Neuronal stem cell (in vitro differentiated cells): ENCODE data around the gene RANBP1.

ENCODE experiments used
- DNase-seq: peaks from one replicate; pipeline ENCODE4 v3.0.0-alpha.2; 2013; ENCODE audit warnings: low spot score
- H2AFZ ChIP-seq: one replicate; pipeline ENCODE4 v1.6.1; 2013; ENCODE audit warnings: mild to moderate bottlenecking, low read length, inconsistent platforms
- H2AK5ac ChIP-seq: 2 replicates; pipeline ENCODE4 v1.6.1; 2013; ENCODE audit warnings: low read depth, mild to moderate bottlenecking, inconsistent platforms, low read length, moderate library complexity, mixed read lengths
- H2BK120ac ChIP-seq: 2 replicates; pipeline ENCODE4 v1.6.1; 2013; ENCODE audit warnings: low read depth, mild to moderate bottlenecking, inconsistent platforms, low read length, moderate library complexity, mixed read lengths
- H2BK12ac ChIP-seq: one replicate; pipeline ENCODE4 v1.6.1; 2013; ENCODE audit warnings: low read length, inconsistent platforms
- H2BK15ac ChIP-seq: 2 replicates; pipeline ENCODE4 v1.6.1; 2013; ENCODE audit warnings: mild to moderate bottlenecking, low read length, inconsistent platforms, mixed read lengths
- H2BK5ac ChIP-seq: one replicate; pipeline ENCODE4 v1.6.1; 2013; ENCODE audit warnings: inconsistent platforms, mild to moderate bottlenecking, low read length, moderate library complexity
- H3K14ac ChIP-seq: one replicate; pipeline ENCODE4 v1.6.1; 2013; ENCODE audit warnings: low read length, inconsistent platforms
- H3K18ac ChIP-seq: 2 replicates; pipeline ENCODE4 v1.6.1; 2013; ENCODE audit warnings: low read length, inconsistent platforms
- H3K23ac ChIP-seq: 2 replicates; pipeline ENCODE4 v1.6.1; 2013; ENCODE audit warnings: low read depth, mild to moderate bottlenecking, mixed read lengths, low read length, inconsistent platforms; ENCODE audit not compliant: poor library complexity
- H3K27ac ChIP-seq: replicated peaks from 3 replicates; pipeline ENCODE4 v1.5.1; 2013; ENCODE audit warnings: low read length, inconsistent platforms
- H3K27me3 ChIP-seq, 3 experiments: 2 replicates each; pipeline ENCODE4 v1.6.1; 2013; ENCODE audit warnings: low read length in 3 of 3, mild to moderate bottlenecking in 2 of 3, inconsistent platforms in 1 of 3, low read depth in 1 of 3, mixed read lengths in 1 of 3, moderate library complexity in 1 of 3; ENCODE audit not compliant: control insufficient read depth in 3 of 3, insufficient read depth in 3 of 3
- H3K36me3 ChIP-seq, 2 donors: replicated peaks in 1 of 2; 2 replicates each; pipeline ENCODE4 v1.6.1; 2013; ENCODE audit warnings: low read length in 2 of 2; ENCODE audit not compliant: control insufficient read depth in 2 of 2, insufficient read depth in 2 of 2
- H3K4ac ChIP-seq: 2 replicates; pipeline ENCODE4 v1.6.1; 2013; ENCODE audit warnings: inconsistent platforms, mild to moderate bottlenecking, low read length, moderate library complexity
- H3K4me1 ChIP-seq, 2 donors: 1 replicate in 1 of 2; 2 replicates in 1 of 2; pipeline ENCODE4 v1.6.1; 2013; ENCODE audit warnings: low read length in 2 of 2, low read depth in 1 of 2; ENCODE audit not compliant: control insufficient read depth in 2 of 2, insufficient read depth in 1 of 2
- H3K4me2 ChIP-seq: one replicate; pipeline ENCODE4 v1.6.1; 2013; ENCODE audit warnings: mild to moderate bottlenecking, low read length, inconsistent platforms; ENCODE audit not compliant: insufficient read depth, poor library complexity, severe bottlenecking
- H3K4me3 ChIP-seq, 2 donors: 2 replicates each; pipeline ENCODE4 v1.5.1; 2013; ENCODE audit warnings: low read length in 2 of 2, mild to moderate bottlenecking in 2 of 2, inconsistent platforms in 1 of 2, moderate library complexity in 1 of 2
- H3K79me1 ChIP-seq: one replicate; pipeline ENCODE4 v1.6.1; 2013; ENCODE audit warnings: low read depth, mild to moderate bottlenecking, inconsistent platforms, low read length, moderate library complexity
- H3K9ac ChIP-seq: one replicate; pipeline ENCODE4 v1.6.1; 2013; ENCODE audit warnings: mild to moderate bottlenecking, low read depth, low read length, inconsistent platforms; ENCODE audit not compliant: poor library complexity
- H3K9me3 ChIP-seq, 2 donors: replicated peaks in 1 of 2; 2 replicates each; pipeline versions ENCODE3 to v1.6.1; 2013; ENCODE audit warnings: low read length in 2 of 2, mild to moderate bottlenecking in 2 of 2, inconsistent platforms in 1 of 2, low read depth in 1 of 2, mixed read lengths in 1 of 2, moderate library complexity in 1 of 2; ENCODE audit not compliant: control insufficient read depth in 2 of 2, insufficient read depth in 1 of 2
- H4K8ac ChIP-seq: one replicate; pipeline ENCODE4 v1.6.1; 2013; ENCODE audit warnings: low read depth, mild to moderate bottlenecking, inconsistent platforms, low read length, moderate library complexity
- H4K91ac ChIP-seq: one replicate; pipeline ENCODE4 v1.6.1; 2013; ENCODE audit warnings: low read length, low read depth, mild to moderate bottlenecking, inconsistent platforms; ENCODE audit not compliant: poor library complexity
- WGBS, 2 donors: extraction: QIAGEN DNeasy Blood & Tissue Kit; methylation state at CpG; one replicate each; pipeline ENCODE4 v1.1.7; 2013; ENCODE audit warnings: missing lambda C conversion rate in 2 of 2, mixed read lengths in 1 of 2; ENCODE audit not compliant: insufficient read length in 2 of 2, insufficient replicate concordance in 1 of 2; ENCODE audit errors: extremely low coverage in 2 of 2; 5-methylcytosine and 5-hydroxymethylcytosine counted together

Gene RANBP1

DNA sequence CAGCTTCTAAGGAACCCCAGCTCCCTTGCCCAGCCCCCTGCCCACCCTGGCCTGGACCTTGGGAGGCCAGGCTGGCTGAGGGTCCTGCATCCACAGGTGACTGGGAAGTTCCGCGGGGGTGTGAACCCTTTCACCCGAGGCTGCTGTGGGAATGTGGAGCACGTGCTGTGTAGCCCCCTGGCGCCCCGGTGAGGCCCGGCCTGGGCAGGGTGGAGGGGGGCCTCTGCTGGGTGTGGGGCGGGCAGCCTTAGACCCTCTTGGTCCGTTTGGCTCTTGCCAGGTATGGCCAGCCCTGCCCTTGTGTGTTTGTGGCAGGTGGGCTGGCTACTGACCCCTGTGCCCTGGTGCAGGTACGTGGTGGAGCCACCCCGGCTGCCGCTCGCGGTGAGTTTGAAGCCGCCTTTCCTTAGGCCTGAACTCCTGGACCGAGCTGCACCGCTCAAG is 24.6 kb downstream of the RANBP1 start:
- H3K36me3 ChIP-seq, result peaks cover 6 to 10% of the 10 kb centered on the region in 2 donors
- no peaks in the 10 kb centered on the region for H3K9me3 ChIP-seq
- H3K27me3 ChIP-seq, result no peaks in the 10 kb centered on the region
- H3K23ac ChIP-seq, result peak overlapping the region; percentile 85
- no peak overlapping the region for H4K91ac ChIP-seq
- peak overlapping the region; percentile 82 for H2BK5ac ChIP-seq
- H2AFZ ChIP-seq, result no peak overlapping the region
- H3K14ac ChIP-seq, result peak overlapping the region; percentile 71
- no peak overlapping the region for H3K4me2 ChIP-seq
- no peak overlapping the region for H3K4me3 ChIP-seq
- no peak overlapping the region for H3K27ac ChIP-seq
- H2BK15ac ChIP-seq, result no peak overlapping the region
- no peak overlapping the region for H4K8ac ChIP-seq
- H3K79me1 ChIP-seq, result peaks cover 26% of the 10 kb centered on the region
- DNase-seq, result no peak
- H2BK120ac ChIP-seq, result no peak overlapping the region
- no CpG with 5 or more reads among the region's 17 CpGs for WGBS, 2 donors
- peak overlapping the region; percentile 22 for H2BK12ac ChIP-seq
- H3K4ac ChIP-seq, result no peak overlapping the region
- H3K18ac ChIP-seq, result peak overlapping the region; percentile 11
- H2AK5ac ChIP-seq, result no peak overlapping the region
- H3K9ac ChIP-seq, result no peak overlapping the region
- peaks cover 0 to 7% of the 10 kb centered on the region in 2 donors for H3K4me1 ChIP-seq

DNA sequence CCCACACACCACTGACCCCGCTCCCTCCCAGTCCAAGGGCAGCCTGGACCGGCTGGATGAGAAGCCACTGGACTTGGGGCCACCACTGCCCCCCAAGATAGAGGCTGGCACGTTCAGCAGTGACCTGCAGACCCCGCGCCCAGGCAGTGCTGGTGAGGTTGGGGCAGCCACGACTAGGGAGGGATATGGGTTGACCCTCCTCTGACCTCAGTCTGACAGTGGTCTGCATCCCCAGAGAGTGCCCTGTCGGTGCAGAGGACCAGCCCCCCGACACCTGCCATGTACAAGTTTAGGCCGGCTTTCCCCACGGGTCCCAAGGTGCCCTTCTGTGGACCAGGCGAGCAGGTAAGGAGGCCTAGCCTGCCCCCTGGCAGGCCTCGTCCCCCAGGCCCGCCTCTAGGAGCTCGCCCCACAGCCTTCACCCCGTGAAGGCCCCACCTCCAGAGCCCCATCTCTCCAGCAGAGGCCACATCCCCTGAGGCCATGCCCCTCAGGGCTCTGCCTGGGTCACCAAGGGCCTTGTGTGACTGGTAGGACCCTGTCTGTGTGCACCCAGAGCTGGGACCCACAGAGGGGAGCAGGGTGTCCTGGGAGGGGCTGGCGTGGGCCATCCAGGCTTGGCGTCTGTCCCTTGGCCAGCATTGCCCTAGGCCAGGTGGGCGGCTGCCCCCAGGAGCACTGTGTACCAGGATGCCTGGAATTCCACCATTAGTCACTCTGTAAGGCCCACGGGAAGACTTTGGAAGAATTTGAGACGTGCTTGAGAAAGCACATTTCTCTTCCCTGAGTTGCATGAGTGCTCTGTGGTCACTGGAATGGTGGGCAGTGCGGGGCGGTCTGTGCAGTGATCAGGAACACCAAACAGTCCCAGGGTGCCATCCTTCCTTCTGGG is 25.5 kb downstream of the RANBP1 start:
- Histone ChIP-seq H3K9me3 (no peaks in the 10 kb centered on the region), H4K8ac (no peak overlapping the region), H3K36me3 (peaks cover 6 to 10% of the 10 kb centered on the region in 2 donors), H3K4me1 (peaks cover 0 to 7% of the 10 kb centered on the region in 2 donors), H3K4me3 (no peak overlapping the region), H3K27ac (no peak overlapping the region), H3K9ac (peak overlapping the region; percentile 60), H4K91ac (no peak overlapping the region), H2BK15ac (no peak overlapping the region), H3K23ac (peak overlapping the region; percentile 80), H3K4me2 (no peak overlapping the region), H2AK5ac (no peak overlapping the region), H3K14ac (peak overlapping the region; percentile 71), H2BK12ac (no peak overlapping the region), H3K18ac (no peak overlapping the region), H2AFZ (no peak overlapping the region), H3K27me3 (no peaks in the 10 kb centered on the region), H3K4ac (no peak overlapping the region), H2BK120ac (no peak overlapping the region), H2BK5ac (peak overlapping the region; percentile 24), H3K79me1 (peaks cover 22% of the 10 kb centered on the region)
- DNase-seq, result no peak
- WGBS, 2 donors, result no CpG with 5 or more reads among the region's 22 CpGs

GRCh38 chr22:20142711-20143621 is 27.1 kb downstream of the RANBP1 start:
- Histone ChIP-seq H3K23ac (peak overlapping the region; percentile 52), H2BK12ac (peak overlapping the region; percentile 58)

More at GRCh38 chr22:20142711-20143621, 27.1 kb downstream of the RANBP1 start:
- no peak overlapping the region for H4K8ac ChIP-seq
- no CpG with 5 or more reads among the region's 65 CpGs for WGBS, 2 donors
- H3K4me3 ChIP-seq, result no peak overlapping the region
- H3K4me2 ChIP-seq, result no peak overlapping the region
- H2BK5ac ChIP-seq, result no peak overlapping the region
- H3K18ac ChIP-seq, result no peak overlapping the region
- no peak overlapping the region for H2BK120ac ChIP-seq
- H3K14ac ChIP-seq, result peak overlapping the region; percentile 21
- DNase-seq, result no peak
- H3K4ac ChIP-seq, result no peak overlapping the region
- peaks cover 6 to 10% of the 10 kb centered on the region in 2 donors for H3K36me3 ChIP-seq
- H3K79me1 ChIP-seq, result peaks cover 20% of the 10 kb centered on the region
- H2BK15ac ChIP-seq, result no peak overlapping the region
- no peak overlapping the region for H4K91ac ChIP-seq
- no peak overlapping the region for H3K9ac ChIP-seq
- H3K27ac ChIP-seq, result no peak overlapping the region
- H3K27me3 ChIP-seq, result no peaks in the 10 kb centered on the region
- H3K4me1 ChIP-seq, result peaks cover 0 to 3% of the 10 kb centered on the region in 2 donors
- H3K9me3 ChIP-seq, result no peaks in the 10 kb centered on the region
- H2AK5ac ChIP-seq, result no peak overlapping the region
- H2AFZ ChIP-seq, result no peak overlapping the region
